Fibroblast of skin of right biceps (primary cell): ENCODE results near the gene HLA-DRB1.
"Not testable (repeated sequence)": the region's sequence is repeated elsewhere in the genome, so short reads cannot be mapped to it uniquely, and the experiment has no call there.

Experiments
- DNase-seq: peaks from one replicate; pipeline ENCODE4 v3.0.0-alpha.2; 2013

Gene HLA-DRB1

GRCh38 chr6:32609391-32609730, 19.7 kb upstream of the HLA-DRB1 start:
- no peak for DNase-seq

GRCh38 chr6:32608362-32608761, 18.7 kb upstream of the HLA-DRB1 start:
- no peak for DNase-seq

- DNase-seq: no peak
These were observed 18.3 kb upstream of the HLA-DRB1 start for GRCh38 chr6:32607988-32608298.

GRCh38 chr6:32607263-32607987, 17.8 kb upstream of the HLA-DRB1 start:
- no peak for DNase-seq

GRCh38 chr6:32604434-32604877, 14.8 kb upstream of the HLA-DRB1 start:
- DNase-seq: no peak

- no peak for DNase-seq
These were observed 14.2 kb upstream of the HLA-DRB1 start for GRCh38 chr6:32603888-32604287.

- no peak for DNase-seq
These were observed 13.6 kb upstream of the HLA-DRB1 start for GRCh38 chr6:32603222-32603621.

- DNase-seq: no peak
These were observed 12.7 kb upstream of the HLA-DRB1 start for GRCh38 chr6:32602383-32602782.

GRCh38 chr6:32597024-32597423, 7.4 kb upstream of the HLA-DRB1 start:
- DNase-seq: no peak

- DNase-seq: not testable (repeated sequence)
These were observed 1.1 kb upstream of the HLA-DRB1 start for GRCh38 chr6:32590713-32591112.

- DNase-seq: no peak
These were observed 1.5 kb downstream of the HLA-DRB1 start for GRCh38 chr6:32588156-32588555.

- DNase-seq: no peak
These were observed 6.1 kb downstream of the HLA-DRB1 start for GRCh38 chr6:32583527-32583898.

GRCh38 chr6:32581315-32582095, 8.1 kb downstream of the HLA-DRB1 start:
- no peak for DNase-seq

GRCh38 chr6:32580593-32580992, 9.1 kb downstream of the HLA-DRB1 start:
- DNase-seq: no peak

- DNase-seq: no peak
These were observed 10.7 kb downstream of the HLA-DRB1 start for GRCh38 chr6:32578962-32579361.

GRCh38 chr6:32577493-32577892, 12.2 kb downstream of the HLA-DRB1 start:
- DNase-seq: not testable (repeated sequence)

GRCh38 chr6:32576250-32576649, 13.4 kb downstream of the HLA-DRB1 start:
- no peak for DNase-seq

GRCh38 chr6:32570363-32570905, 19.2 kb downstream of the HLA-DRB1 start:
- DNase-seq: no peak

- no peak for DNase-seq
These were observed 21.1 kb downstream of the HLA-DRB1 start for GRCh38 chr6:32568561-32568960.

- no peak for DNase-seq
These were observed 22.7 kb downstream of the HLA-DRB1 start for GRCh38 chr6:32566957-32567356.

- no peak for DNase-seq
These were observed 24.1 kb downstream of the HLA-DRB1 start for GRCh38 chr6:32565511-32565910.

GRCh38 chr6:32562940-32563339, 26.7 kb downstream of the HLA-DRB1 start:
- no peak for DNase-seq

- DNase-seq: no peak
These were observed 29.9 kb downstream of the HLA-DRB1 start for GRCh38 chr6:32559747-32560146.

- no peak for DNase-seq
These were observed 31.1 kb downstream of the HLA-DRB1 start for GRCh38 chr6:32558426-32559057.
